ENCODE results near the gene RBM20. TPM values are rescaled to one million over a fixed set of nuclear protein-coding genes. Genes with fewer than 3 reads are reported as not detected.

The RBM20 gene
- polyA plus RNA-seq, 1 donor (not counting 4 experiments of a cell fraction or from before 2014, with no cell fraction given): 0.01 TPM

GRCh38 chr10:110668443-110668842 lies 24.3 kb downstream of the RBM20 start:
- no peaks in the 10 kb centered on the region for H3K79me2 ChIP-seq (ENCODE audit: control insufficient read depth, insufficient read depth, low read length)
- H4K20me1 ChIP-seq (ENCODE audit: control insufficient read depth, extremely low read depth, insufficient read depth, low read length): no peaks in the 10 kb centered on the region
- no peak overlapping the region for H3K27ac ChIP-seq (ENCODE audit: control insufficient read depth, insufficient read depth, low read length)
- dilution Hi-C loops (cut with MboI; ENCODE audit: extremely low pct_ligation_motif_present, low sequenced_read_pairs): no loop called here
- H3K4me3 ChIP-seq (ENCODE audit: control insufficient read depth in 2 of 3, extremely low read depth in 1 of 3, insufficient read depth in 2 of 3, low read depth in 1 of 3, low read length in 3 of 3): no peak overlapping the region
- peaks cover 13% of the 10 kb centered on the region for H3K4me1 ChIP-seq (ENCODE audit: control insufficient read depth, extremely low read depth, insufficient read depth, low read length)
- no peaks in the 10 kb centered on the region for H3K36me3 ChIP-seq (ENCODE audit: control insufficient read depth in 2 of 2, extremely low read depth in 1 of 2, insufficient read depth in 2 of 2, low read length in 2 of 2)
- no peaks in the 10 kb centered on the region for H3K27me3 ChIP-seq (ENCODE audit: control insufficient read depth, extremely low read depth, insufficient read depth, low read length)
- no peak overlapping the region for H3K9ac ChIP-seq (ENCODE audit: control insufficient read depth, extremely low read depth, insufficient read depth, low read length)
- no peak overlapping the region for H3K4me2 ChIP-seq (ENCODE audit: control insufficient read depth, extremely low read depth, insufficient read depth, low read depth, low read length)
- no peaks in the 10 kb centered on the region for H3K9me1 ChIP-seq (ENCODE audit: control insufficient read depth, extremely low read depth, insufficient read depth, low read length)
- H3K9me3 ChIP-seq (ENCODE audit: control insufficient read depth, low read depth, low read length): no peaks in the 10 kb centered on the region
- no peak for DNase-seq (ENCODE audit: low read depth, low spot score)
- H2AFZ ChIP-seq (ENCODE audit: control insufficient read depth, low read length): no peak overlapping the region
- no peak for FAIRE-seq
- TF ChIP-seq CTCF (optimal IDR thresholded peaks at IDR 0.05 in 1 of 3, IDR thresholded peaks at IDR 0.05 in 1 of 3, conservative IDR thresholded peaks at IDR 0.05 in 1 of 3; ENCODE audit: extremely low read depth in 1 of 3, insufficient read depth in 2 of 3, low read length in 3 of 3) (no peak), EZH2 (IDR thresholded peaks at IDR 0.05; ENCODE audit: low read length) (no peak)

- FAIRE-seq (no peak), DNase-seq (ENCODE audit: low read depth, low spot score) (no peak)
- Histone ChIP-seq H4K20me1 (ENCODE audit: control insufficient read depth, extremely low read depth, insufficient read depth, low read length) (no peaks in the 10 kb centered on the region), H3K79me2 (ENCODE audit: control insufficient read depth, insufficient read depth, low read length) (no peaks in the 10 kb centered on the region), H3K36me3 (ENCODE audit: control insufficient read depth in 2 of 2, extremely low read depth in 1 of 2, insufficient read depth in 2 of 2, low read length in 2 of 2) (no peaks in the 10 kb centered on the region), H2AFZ (ENCODE audit: control insufficient read depth, low read length) (no peak overlapping the region), H3K4me3 (ENCODE audit: control insufficient read depth in 2 of 3, extremely low read depth in 1 of 3, insufficient read depth in 2 of 3, low read depth in 1 of 3, low read length in 3 of 3) (no peak overlapping the region), H3K9ac (ENCODE audit: control insufficient read depth, extremely low read depth, insufficient read depth, low read length) (no peak overlapping the region), H3K4me1 (ENCODE audit: control insufficient read depth, extremely low read depth, insufficient read depth, low read length) (peaks cover 5% of the 10 kb centered on the region), H3K27ac (ENCODE audit: control insufficient read depth, insufficient read depth, low read length) (no peak overlapping the region), H3K4me2 (ENCODE audit: control insufficient read depth, extremely low read depth, insufficient read depth, low read depth, low read length) (no peak overlapping the region), H3K9me1 (ENCODE audit: control insufficient read depth, extremely low read depth, insufficient read depth, low read length) (no peaks in the 10 kb centered on the region), H3K27me3 (ENCODE audit: control insufficient read depth, extremely low read depth, insufficient read depth, low read length) (no peaks in the 10 kb centered on the region), H3K9me3 (ENCODE audit: control insufficient read depth, low read depth, low read length) (no peaks in the 10 kb centered on the region)
- dilution Hi-C loops (cut with MboI; ENCODE audit: extremely low pct_ligation_motif_present, low sequenced_read_pairs): no loop called here
- no peak for TF ChIP-seq CTCF (optimal IDR thresholded peaks at IDR 0.05 in 1 of 3, IDR thresholded peaks at IDR 0.05 in 1 of 3, conservative IDR thresholded peaks at IDR 0.05 in 1 of 3; ENCODE audit: extremely low read depth in 1 of 3, insufficient read depth in 2 of 3, low read length in 3 of 3)
- no peak for TF ChIP-seq EZH2 (IDR thresholded peaks at IDR 0.05; ENCODE audit: low read length)
Measured at GRCh38 chr10:110670335-110670734, 26.2 kb downstream of the RBM20 start.

Data from keratinocyte (primary cell).